Keratinocyte (primary cell): Measurements from ENCODE around the gene MPP4. TPM values are rescaled to one million over a fixed set of nuclear protein-coding genes. Genes with fewer than 3 reads are reported as not detected.

Experiments
- DNase-seq: peaks from one replicate; pipeline ENCODE4 v3.0.0-alpha.2; 2011; ENCODE audit warnings: low read depth, missing footprints, low spot score
- FAIRE-seq: peaks from 2 replicates; lab custom pipeline; 2011; peaks lifted over from hg19 to GRCh38; lab: Jason Lieb, UNC
- H2AFZ ChIP-seq: 2 replicates; pipeline ENCODE4 v1.6.0; 2012; ENCODE audit warnings: low read length, control low read depth, inconsistent platforms; ENCODE audit not compliant: control insufficient read depth
- H3K27ac ChIP-seq: 2 replicates; pipeline ENCODE4 v1.5.1; 2011; ENCODE audit warnings: low read length; ENCODE audit not compliant: control insufficient read depth, insufficient read depth
- H3K27me3 ChIP-seq: 3 replicates; pipeline ENCODE4 v1.6.0; 2011; ENCODE audit warnings: low read length; ENCODE audit not compliant: control insufficient read depth, insufficient read depth; ENCODE audit errors: extremely low read depth
- H3K36me3 ChIP-seq, 2 experiments: 2 replicates in 1 of 2; 3 replicates in 1 of 2; pipeline ENCODE4 v1.5.1; 2011; ENCODE audit warnings: low read length in 2 of 2, mild to moderate bottlenecking in 1 of 2; ENCODE audit not compliant: control insufficient read depth in 2 of 2, insufficient read depth in 2 of 2; ENCODE audit errors: extremely low read depth in 1 of 2
- H3K4me1 ChIP-seq: 3 replicates; pipeline ENCODE4 v1.5.1; 2011; ENCODE audit warnings: low read length; ENCODE audit not compliant: control insufficient read depth, insufficient read depth; ENCODE audit errors: extremely low read depth
- H3K4me2 ChIP-seq: 3 replicates; pipeline ENCODE4 v1.6.0; 2011; ENCODE audit warnings: low read depth, low read length; ENCODE audit not compliant: control insufficient read depth, insufficient read depth; ENCODE audit errors: extremely low read depth
- H3K4me3 ChIP-seq, 3 experiments: fragments of 200-600 bp in 1 of 3; sonication (generic) in 1 of 3; 2 replicates in 2 of 3; 3 replicates in 1 of 3; pipeline ENCODE4 v1.5.1; 2011 to 2016; ENCODE audit warnings: low read length in 3 of 3, mild to moderate bottlenecking in 3 of 3, control low read depth in 2 of 3, inconsistent platforms in 1 of 3, low read depth in 1 of 3, mixed read lengths in 1 of 3, mixed run types in 1 of 3, moderate library complexity in 1 of 3; ENCODE audit not compliant: control insufficient read depth in 2 of 3, insufficient read depth in 2 of 3; ENCODE audit errors: extremely low read depth in 1 of 3
- H3K79me2 ChIP-seq: 2 replicates; pipeline ENCODE4 v1.6.0; 2012; ENCODE audit warnings: low read length; ENCODE audit not compliant: control insufficient read depth, insufficient read depth
- H3K9ac ChIP-seq: 3 replicates; pipeline ENCODE4 v1.6.0; 2011; ENCODE audit warnings: low read length; ENCODE audit not compliant: control insufficient read depth, insufficient read depth; ENCODE audit errors: extremely low read depth
- H3K9me1 ChIP-seq: 3 replicates; pipeline ENCODE4 v1.6.0; 2011; ENCODE audit warnings: low read length; ENCODE audit not compliant: control insufficient read depth, insufficient read depth; ENCODE audit errors: extremely low read depth
- H3K9me3 ChIP-seq: 2 replicates; pipeline ENCODE4 v1.5.1; 2012; ENCODE audit warnings: low read depth, low read length; ENCODE audit not compliant: control insufficient read depth
- H4K20me1 ChIP-seq: 3 replicates; pipeline ENCODE4 v1.6.0; 2011; ENCODE audit warnings: low read length; ENCODE audit not compliant: control insufficient read depth, insufficient read depth; ENCODE audit errors: extremely low read depth
- CTCF ChIP-seq, 3 experiments: IDR thresholded peaks in 1 of 3; conservative IDR thresholded peaks in 1 of 3; optimal IDR thresholded peaks in 1 of 3; 2 replicates in 2 of 3; 3 replicates in 1 of 3; pipeline versions ENCODE3 to v1.5.1; 2011; ENCODE audit warnings: low read length in 3 of 3, mild to moderate bottlenecking in 3 of 3, moderate library complexity in 2 of 3, control low read depth in 1 of 3, inconsistent platforms in 1 of 3; ENCODE audit not compliant: insufficient read depth in 2 of 3; ENCODE audit errors: extremely low read depth in 1 of 3
- EZH2 ChIP-seq: IDR thresholded peaks from one replicate; pipeline ENCODE4 v1.6.1; 2012; ENCODE audit warnings: inconsistent platforms, mild to moderate bottlenecking, low read length, moderate library complexity
- dilution Hi-C: fragments of 300-500 bp; cut with MboI; formaldehyde crosslinking; loops from one replicate; pipeline ENCODE4 v1.7.0; 2020; ENCODE audit warnings: low sequenced_read_pairs; ENCODE audit not compliant: extremely low pct_ligation_motif_present
- polyA plus RNA-seq, 5 experiments: library from polyadenylated mRNA; depleted of rRNA in 3 of 5; stranded (reverse) in 3 of 5; stranded (forward) in 1 of 5; unstranded in 1 of 5; fragments of >200 nt; gene quantifications; 1 replicate in 1 of 5; 2 replicates in 3 of 5; 3 replicates in 1 of 5; pipeline versions ENCODE4 v1.2.1 to v1.2.3, GENCODE V29; 2011 to 2012; ENCODE audit warnings: missing spikeins in 2 of 5, low read depth in 1 of 5, low replicate concordance in 1 of 5

Gene MPP4
- polyA plus RNA-seq, 1 donor (not counting 4 experiments of a cell fraction or from before 2014, with no cell fraction given) = 0.42 TPM

- TF ChIP-seq CTCF (optimal IDR thresholded peaks at IDR 0.05 in 1 of 3, IDR thresholded peaks at IDR 0.05 in 1 of 3, conservative IDR thresholded peaks at IDR 0.05 in 1 of 3; ENCODE audit: extremely low read depth in 1 of 3, insufficient read depth in 2 of 3, low read length in 3 of 3) (no peak), EZH2 (no peak)
- Histone ChIP-seq H3K9me1 (peaks cover 3% of the 10 kb centered on the region), H3K79me2 (no peaks in the 10 kb centered on the region), H3K4me1 (no peaks in the 10 kb centered on the region), H3K4me3 (no peak overlapping the region), H3K27ac (no peak overlapping the region), H3K9ac (no peak overlapping the region), H2AFZ (no peak overlapping the region), H3K9me3 (no peaks in the 10 kb centered on the region), H3K36me3 (peaks cover 16 to 19% of the 10 kb centered on the region in 2 experiments), H3K27me3 (no peaks in the 10 kb centered on the region), H3K4me2 (no peak overlapping the region), H4K20me1 (no peaks in the 10 kb centered on the region)
- dilution Hi-C loops = no loop called here
- DNase-seq (no peak), FAIRE-seq (no peak)
These were observed 11.3 kb upstream of the MPP4 start for GRCh38 chr2:201709747-201710146.

DNA sequence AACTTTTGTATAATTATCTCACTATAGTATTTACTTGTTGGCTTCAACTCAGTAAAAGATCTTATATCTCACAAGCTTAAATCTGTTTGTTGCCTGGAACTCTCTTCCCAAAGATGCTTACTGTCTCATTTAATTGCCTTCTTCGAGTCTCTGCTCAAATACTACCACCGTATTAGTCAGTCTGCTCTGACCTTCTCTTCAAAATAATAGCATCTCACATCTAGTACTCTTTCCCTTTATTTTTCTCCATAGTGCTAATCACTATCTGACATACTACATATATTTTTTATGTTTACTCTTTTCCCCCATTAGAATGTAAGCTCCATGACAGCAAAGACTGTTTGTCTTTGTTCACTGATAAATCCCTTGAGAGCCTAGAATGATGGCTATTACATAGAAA is 10.6 kb upstream of the MPP4 start:
- no peak overlapping the region for H3K27ac ChIP-seq
- no peaks in the 10 kb centered on the region for H3K4me1 ChIP-seq
- H3K9me1 ChIP-seq = no peaks in the 10 kb centered on the region
- no peak for FAIRE-seq
- no peaks in the 10 kb centered on the region for H4K20me1 ChIP-seq
- H2AFZ ChIP-seq = no peak overlapping the region
- TF ChIP-seq CTCF (optimal IDR thresholded peaks at IDR 0.05 in 1 of 3, IDR thresholded peaks at IDR 0.05 in 1 of 3, conservative IDR thresholded peaks at IDR 0.05 in 1 of 3; ENCODE audit: extremely low read depth in 1 of 3, insufficient read depth in 2 of 3, low read length in 3 of 3) (no peak), EZH2 (no peak)
- no peak overlapping the region for H3K4me3 ChIP-seq
- H3K79me2 ChIP-seq = no peaks in the 10 kb centered on the region
- dilution Hi-C loops = no loop called here
- H3K9me3 ChIP-seq = no peaks in the 10 kb centered on the region
- H3K27me3 ChIP-seq = no peaks in the 10 kb centered on the region
- no peak overlapping the region for H3K9ac ChIP-seq
- H3K4me2 ChIP-seq = no peak overlapping the region
- DNase-seq = no peak
- H3K36me3 ChIP-seq = peaks cover 15 to 16% of the 10 kb centered on the region in 2 experiments
